GM19463 (cell line): ENCODE results near the gene TSPAN8.
"Not testable (repeated sequence)": the region's sequence is repeated elsewhere in the genome, so short reads cannot be mapped to it uniquely, and the experiment has no call there.

Experiments
- ATAC-seq: cut with Tn5 transposase; IDR thresholded peaks from one replicate; pipeline ENCODE4 v1.9.1; 2021; ENCODE audit warnings: mild to moderate bottlenecking, moderate library complexity; ENCODE audit not compliant: unreplicated experiment

Gene TSPAN8

DNA sequence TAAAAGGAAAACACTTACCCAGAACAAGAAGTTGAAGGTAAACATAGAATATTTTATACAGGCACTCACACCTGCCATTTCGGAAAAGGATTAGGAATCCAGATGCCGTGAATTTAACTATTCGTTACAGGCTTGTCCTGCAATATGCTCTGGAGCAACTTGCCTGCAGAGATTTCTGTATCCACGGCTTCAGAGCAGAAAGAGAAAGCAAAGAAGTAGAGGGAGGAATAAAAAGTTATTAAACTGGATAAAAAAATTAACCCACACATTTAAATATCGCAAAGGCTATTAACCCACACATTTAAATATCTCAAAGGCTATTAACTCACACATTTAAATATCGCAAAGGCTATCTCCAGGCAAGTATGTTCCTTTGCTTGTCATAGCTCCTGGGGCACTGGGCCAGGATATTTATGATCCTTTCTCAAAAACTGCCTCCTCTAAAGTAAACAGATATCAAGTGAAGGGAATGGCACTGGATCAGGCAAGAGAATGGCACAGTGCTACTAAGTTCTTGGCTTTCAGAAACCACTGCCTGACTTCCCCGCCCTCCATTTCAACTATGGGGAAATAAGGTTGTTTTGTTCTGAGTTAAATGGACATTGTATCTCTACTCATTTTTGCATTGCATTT, at the start of gene TSPAN8:
Gene TSPAN8, minus strand, starts transcription at position 399 of the 633 bp plus-strand sequence. Its CDS starts 321 bp downstream, at position 78.
- no peak for ATAC-seq

DNA sequence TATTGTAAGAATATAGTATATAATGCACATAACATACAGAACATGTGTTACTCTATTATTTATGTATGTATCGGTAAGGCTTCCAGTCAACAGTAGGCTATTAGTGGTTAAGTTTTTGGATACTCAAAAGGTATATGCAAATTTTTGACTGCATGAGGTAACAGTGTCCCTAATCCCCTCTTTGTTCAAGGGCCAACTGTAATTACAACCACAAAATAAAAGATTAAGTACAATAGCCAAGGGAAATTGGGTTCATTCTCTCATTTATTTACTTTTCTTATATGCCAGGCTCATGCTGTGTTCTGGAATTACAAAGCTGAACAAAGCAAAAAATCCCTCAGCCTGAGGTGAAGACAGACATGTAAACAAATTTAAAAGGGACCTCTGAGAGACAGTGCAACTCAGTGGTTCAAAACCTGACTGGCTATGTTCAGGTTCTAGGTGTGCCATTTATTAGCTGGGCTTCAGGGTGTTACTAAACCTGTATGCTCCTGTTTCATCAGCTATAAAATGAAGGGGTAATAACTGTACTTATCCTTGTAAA, 43.4 kb upstream of the TSPAN8 start:
- no peak for ATAC-seq

DNA sequence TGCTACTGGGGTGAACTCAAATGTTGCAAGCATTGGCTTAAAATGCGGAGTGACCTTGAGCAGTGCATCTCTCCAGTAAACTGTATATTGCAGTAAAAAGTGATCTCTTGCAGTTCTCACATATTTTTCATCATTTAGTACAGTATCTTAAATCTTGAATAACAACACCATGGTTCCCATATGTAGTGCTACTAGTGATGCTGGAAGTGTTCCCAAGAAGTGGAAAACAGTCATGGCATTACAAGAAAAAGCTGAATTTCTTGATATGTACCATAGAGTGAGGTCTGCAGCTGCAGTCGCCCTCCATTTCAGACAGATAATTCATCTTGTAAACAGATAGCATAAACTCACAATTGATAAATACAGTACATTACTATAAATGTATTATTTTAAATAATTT, 42.9 kb upstream of the TSPAN8 start:
- no peak for ATAC-seq

DNA sequence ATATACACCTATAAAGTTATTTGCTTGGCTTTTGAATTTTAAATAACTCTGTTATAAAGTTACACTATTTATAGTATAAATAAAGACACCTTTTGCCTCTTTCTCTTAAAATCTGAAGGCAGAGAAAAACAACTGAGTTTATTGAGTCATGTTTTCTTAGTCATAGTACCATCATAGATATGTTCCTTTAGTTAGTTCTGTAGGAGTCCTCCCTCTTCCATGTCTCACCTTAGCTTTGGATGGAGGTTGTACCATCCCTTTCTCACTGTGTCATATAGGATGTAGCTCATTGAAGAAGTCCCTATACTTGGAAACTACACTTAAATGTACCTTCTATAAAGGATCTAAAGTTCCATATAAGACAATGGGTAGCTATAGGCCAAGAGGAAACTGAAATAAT, 39.7 kb upstream of the TSPAN8 start:
- ATAC-seq, result no peak

DNA sequence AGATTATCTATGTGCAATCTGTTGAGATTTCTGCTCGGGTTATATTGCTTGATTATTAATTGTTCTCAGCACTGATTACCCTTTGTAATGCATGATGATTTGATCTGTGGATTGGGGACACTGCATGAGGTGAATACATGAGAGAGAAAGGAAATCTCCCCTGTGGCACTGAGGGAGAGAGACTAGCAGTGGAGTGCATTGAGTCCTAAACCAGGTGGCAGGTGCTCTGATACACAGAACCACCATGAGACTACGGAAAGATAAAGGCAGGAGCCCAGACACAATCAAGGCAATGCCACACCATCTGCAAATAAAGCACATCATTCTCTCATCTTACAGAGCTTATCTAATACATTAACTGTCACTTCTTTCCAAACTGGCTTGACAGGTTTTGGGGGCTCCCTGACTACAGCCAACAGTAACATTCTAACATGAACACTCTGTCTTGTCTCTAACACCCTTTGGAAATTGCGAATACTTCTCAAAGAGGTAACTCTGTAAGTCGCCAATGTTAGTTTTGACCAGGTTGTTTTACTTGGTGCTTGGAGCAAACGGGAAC, 37.6 kb upstream of the TSPAN8 start:
- no peak for ATAC-seq

DNA sequence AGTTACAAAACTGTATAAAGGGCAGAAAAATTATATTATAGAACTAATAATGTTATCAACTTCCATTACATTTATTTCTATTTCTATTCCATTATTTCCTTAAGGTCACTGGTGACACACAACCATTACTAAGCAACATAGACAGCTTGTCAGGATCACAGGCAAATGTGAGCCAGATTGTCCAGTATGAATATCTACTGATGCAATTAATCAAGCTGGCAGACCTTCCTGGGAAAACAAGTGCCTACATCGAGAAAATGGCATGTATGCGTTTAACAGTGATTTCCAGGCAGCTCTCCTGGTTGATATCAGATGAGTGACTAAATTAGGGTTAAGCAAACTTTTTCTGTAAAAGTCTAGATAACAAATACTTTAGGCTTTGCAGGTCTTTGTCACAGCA, 36.9 kb upstream of the TSPAN8 start:
- ATAC-seq, result no peak

DNA sequence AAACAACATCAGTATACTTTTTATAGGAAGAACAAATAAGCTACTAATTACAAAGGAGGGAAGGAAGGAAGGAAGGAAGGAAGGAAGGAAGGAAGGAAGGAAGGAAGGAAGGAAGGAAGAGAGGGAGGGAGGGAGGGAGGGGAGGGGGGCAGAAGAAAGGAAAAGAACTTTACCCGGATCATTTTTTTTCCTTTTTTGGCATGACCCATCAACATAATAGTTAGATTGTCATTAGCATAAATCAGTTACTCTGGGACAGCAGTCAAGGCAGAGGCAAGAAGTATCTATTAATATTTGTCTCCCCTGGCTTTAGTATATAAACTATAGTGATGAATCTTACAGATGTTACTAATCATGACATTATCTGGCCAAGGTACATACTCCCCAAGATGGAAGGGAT, 35.2 kb upstream of the TSPAN8 start:
- ATAC-seq, result no peak

DNA sequence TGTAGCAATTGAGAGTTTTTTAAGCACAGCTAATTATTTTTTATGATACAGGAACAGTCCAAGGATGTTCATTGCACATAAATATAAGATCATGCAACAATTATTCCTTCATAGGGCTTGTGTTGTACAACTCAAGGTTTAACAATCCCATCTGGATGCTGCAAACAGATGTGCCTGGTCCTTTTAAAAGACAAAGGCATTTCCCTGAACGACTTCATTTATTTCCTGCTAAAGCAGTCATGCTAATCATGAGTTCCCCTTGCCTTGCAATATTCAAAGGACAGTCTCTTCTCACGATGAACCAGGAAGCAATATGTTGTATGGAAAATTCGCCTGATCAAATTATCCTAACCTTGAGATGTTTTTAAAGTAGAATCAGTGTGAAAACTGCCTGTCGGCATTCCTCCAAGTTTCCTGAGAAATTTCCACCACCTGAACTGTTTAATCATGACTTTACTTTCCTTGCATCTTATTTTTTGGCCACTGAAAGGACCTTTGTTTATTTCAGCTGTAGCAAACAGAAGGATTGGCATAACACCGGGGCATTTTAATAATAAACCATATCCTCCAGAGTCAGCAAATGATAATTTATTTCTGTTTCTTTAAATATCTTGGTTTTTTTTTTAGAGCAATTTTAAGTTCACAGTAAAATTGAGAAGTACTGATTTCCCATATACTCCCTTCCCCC, 33.9 kb upstream of the TSPAN8 start:
- no peak for ATAC-seq

DNA sequence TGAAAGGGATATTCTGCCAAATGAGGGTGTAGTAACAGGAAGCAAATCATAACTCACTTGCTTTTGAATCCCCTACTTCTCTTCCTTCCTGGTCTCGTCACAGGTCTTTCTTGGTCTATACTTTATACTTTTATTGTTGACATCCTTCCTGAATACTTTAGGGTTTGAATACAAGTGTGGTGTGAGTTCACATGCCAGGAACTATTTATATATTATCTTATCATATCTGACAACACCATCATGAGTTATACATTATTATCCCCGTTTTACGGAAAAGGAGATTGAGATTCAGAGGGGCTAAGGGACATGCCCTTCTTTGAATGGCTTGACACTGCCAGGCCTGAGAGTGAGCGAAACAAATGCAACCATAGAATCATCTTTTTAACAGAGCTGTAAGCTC, 33.0 kb upstream of the TSPAN8 start:
- no peak for ATAC-seq

DNA sequence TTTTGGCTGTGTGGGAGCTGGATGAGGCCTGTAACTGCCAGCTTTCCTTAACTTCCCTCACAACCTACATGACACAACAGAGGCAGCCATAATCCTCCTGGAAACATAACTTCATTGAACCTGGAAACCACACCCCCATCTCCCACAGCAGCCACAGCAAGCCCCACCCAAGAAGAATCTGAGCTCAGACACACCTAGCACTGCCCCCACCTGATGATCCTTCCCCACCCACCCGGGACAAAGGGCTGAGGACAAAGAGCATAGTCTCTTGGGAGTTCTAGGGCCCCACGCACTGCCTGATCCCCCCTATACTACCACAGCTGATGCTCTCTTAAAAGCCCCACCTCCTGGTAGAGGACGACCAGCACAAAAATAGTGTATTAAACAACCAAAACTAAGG, 29.6 kb upstream of the TSPAN8 start:
- no peak for ATAC-seq

DNA sequence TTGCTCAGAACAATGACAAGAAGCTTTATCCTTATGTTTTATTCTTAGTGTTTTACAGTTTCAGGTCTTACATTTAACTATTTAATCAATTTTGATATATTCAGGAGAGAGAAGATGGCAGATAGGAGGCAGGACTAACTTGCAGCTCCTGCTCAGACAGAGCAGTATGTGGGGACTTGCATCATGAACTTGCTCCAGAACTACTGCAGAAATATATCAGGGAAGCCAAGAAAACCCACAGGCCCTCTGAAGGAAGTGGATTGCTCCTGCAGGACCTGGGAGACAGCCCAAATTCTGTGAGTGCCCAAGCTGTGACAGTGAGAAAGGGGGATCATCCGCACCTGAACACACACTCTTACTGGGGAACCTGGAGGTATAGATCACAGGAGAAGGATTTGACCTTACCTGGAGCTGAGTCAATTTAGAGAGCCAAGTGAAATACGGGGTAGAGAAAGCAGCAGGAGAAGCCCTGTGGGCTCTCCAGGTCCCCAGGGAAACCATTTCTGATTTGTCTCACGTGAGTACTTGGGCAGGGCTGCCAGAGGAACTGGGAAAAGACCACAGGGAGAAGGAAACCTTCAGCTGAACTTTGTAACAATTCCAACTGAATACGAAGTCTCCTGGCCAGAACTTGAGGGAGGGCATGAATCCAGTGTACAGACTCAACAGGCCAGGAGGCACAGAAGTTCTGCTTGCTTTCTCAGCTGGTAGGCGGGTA, 28.9 kb upstream of the TSPAN8 start:
- no peak for ATAC-seq

DNA sequence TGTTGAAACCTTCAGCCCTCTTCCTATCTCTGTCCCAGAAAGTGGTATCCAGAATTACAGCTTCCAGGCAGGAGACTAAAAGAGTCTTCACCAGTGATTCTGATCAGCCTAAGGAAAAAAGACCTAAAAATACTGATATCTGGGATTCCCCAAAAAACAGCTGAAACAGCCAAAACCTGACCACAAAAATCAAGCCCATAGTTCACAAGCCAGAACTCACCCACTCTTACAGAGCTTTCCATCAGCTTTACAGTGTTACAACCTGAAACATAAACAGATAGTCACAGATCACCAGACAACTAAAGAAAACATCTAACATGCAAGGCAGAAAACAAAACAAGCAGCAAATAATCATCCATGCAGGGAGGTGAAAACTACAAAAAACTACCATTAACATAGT, 26.0 kb upstream of the TSPAN8 start:
- no peak for ATAC-seq

DNA sequence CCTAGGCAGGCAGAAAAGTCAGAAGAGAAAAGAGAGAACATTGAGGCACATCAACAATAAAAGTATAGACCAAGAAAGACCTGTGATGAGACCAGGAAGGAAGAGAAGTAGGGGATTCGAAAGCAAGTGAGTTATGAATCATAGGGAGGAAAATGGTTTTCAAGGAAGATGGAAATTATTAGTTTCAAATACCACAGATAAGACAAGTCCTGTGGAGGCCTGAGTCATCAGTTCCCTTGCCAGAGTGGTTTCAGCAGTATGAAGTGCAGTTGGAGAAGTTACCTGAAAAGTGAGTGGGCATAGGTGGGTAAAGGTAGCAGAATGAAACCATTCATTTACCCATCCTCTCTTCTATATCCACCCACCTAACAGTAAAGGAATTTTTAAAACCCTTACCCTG, 25.2 kb upstream of the TSPAN8 start:
- ATAC-seq, result no peak

DNA sequence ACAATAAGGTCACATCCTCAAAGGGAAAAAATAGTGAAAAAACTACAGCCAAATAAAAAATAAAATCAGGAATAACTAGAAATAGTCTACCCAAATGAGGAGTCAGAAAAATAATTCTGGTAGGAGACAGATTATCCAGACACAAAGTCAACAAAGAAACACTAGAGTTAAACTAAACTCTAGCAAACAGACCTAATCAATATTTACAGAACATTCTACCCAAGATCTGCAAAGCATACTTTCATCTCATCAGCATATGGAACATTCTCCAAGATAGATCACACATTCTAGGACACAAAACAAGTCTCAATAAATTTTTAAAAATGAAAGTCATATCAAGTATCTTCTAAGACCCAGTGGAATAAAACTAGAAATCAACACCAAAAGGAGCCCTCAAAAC, 20.4 kb upstream of the TSPAN8 start:
- no peak for ATAC-seq

DNA sequence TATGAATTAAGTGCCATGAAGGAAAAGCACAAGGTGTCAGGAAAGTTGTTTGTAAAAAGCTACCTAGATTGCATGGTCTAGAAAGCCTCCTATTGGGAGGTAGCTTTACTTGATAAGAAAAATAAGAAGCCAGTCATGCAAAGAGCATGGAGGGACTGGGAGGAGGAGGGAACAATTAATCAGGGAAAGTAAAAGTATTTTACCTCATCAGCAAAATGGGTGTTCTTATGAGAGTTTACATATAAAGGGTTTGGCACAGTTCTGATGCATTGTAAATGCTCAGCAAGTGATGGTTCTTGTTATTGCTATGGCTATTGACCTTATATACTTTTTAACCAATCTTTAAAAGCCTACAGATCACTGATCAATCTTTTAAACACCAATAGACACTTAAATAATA, 17.0 kb upstream of the TSPAN8 start:
- no peak for ATAC-seq

DNA sequence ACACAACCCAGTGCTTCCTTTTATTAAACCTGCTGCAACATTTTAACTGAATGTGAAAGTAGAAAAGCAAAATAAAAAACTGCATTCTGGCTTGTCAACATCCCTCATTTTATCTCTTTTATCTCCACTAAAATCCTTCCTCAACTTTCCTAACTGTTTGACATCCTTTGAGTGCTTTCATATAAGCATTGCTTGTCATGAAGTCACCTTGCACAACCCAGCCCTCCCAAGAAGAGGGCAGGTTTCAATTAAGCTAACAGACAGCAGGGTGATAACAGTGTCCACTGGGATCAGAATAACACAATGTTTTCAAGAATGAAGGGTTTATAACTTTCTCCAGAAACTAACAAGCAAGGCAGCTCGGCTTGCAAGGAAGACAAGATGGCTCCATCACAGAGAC, 16.3 kb upstream of the TSPAN8 start:
- no peak for ATAC-seq

DNA sequence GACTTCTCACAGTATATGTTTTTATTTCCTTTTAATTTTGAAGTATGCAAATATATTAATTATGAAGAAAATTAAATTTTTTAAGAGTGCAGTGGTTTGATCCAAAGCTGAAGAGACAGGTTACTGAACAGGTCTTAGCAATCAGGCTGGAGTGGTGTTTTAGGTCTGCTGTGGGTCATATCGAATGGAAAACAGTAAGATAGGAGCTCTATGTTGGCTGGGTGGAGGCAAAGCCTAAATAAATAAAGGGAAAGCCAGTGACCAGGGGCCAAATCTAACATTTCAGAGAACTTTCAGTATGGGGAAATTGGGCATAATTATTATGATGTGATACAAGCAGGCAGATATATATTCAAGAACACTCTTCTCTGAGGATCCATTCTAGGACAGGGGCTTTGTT, 12.7 kb upstream of the TSPAN8 start:
- no peak for ATAC-seq

DNA sequence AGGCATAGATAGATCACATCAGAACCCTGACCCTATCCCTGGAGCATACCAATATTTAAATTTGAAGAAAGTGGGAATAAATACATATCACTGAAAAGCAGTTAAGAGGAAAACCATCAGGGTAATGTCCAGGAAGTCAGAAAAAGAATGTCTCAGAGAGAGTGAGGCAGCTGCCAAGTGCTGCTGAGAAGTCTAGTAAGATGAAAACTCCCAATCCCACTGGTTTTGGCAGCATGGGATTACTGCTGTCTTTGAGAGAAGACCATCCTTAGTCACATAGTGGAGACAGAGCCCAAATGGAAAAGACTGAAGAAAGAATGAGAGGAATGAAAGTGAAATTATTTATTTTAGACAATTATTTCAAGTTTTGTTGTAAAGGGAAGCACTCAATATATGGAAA, 11.5 kb upstream of the TSPAN8 start:
- ATAC-seq, result no peak

DNA sequence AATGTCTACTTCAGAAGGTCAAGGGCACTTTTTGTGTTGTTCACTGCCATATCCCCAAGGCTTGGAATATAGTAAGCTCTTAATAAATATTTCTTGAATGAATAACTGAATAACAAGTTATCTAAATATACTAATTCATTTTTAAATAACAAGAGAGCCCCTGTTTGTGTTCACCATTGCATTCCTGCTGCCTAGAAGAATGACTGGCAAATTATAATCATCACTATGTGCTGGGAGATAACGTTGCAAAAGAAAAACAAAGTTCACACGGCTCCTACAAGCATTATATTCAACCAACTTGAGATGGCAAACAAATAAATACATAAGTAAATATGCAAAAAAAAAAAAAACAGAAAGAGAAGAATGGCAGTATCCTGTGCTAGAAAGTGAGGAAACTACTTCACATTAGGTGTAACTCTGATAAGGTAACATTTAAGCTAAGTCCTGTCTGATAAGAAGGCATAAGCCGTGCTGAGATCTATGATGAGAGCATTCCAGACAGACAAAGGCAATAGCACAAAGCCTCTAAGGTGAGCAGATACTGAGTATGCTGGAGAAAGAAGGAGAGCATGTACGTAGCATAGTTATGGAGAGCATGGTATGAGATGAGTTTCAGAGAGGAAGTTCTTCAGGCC, 9.2 kb upstream of the TSPAN8 start:
- no peak for ATAC-seq

DNA sequence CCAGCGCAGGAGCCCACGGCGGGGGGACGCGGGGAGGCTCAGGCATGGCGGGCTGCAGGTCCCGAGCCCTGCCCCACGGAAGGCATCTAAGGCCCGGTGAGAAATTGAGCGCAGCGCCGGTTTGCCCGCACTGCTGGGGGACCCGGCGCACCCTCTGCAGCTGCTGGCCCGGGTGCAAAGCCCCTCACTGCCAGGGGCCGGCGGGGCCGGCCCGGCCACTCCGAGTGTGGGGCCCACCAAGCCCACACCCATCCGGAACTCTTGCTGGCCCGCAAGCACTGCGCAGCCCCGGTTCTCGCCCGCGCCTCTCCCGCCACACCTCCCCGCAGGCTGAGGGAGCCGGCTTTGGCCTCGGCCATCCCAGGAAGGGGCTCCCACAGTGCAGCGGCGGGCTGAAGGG, 8.5 kb upstream of the TSPAN8 start:
- no peak for ATAC-seq

DNA sequence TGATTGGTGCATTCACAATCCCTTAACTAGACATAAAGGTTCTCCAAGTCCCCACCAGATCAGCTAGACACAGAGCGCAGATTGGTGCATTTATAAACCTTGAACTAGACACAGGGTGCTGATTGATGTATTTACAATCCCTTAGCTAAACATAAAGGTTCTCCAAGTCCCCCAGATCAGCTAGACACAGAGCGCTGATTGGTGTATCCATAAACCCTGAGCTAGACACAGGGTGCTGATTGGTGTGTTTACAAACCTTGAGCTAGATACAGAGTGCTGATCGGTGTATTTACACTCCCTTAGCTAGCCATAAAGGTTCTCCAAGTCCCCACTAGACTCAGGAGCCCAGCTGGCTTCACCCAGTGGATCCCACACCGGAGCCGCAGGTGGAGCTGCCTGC, 8.0 kb upstream of the TSPAN8 start:
- not testable (repeated sequence) for ATAC-seq
